Measurements from ENCODE around the gene STARD10. TPM values are rescaled to one million over a fixed set of nuclear protein-coding genes. Genes with fewer than 3 reads are reported as not detected.

STARD10 gene
- total and polyA plus RNA-seq, 9 of the 15 experiments (the other 6 are each of a cell fraction or from before 2014, with no cell fraction given), result 0.15 to 52.9 (median 32.3) TPM

DNA sequence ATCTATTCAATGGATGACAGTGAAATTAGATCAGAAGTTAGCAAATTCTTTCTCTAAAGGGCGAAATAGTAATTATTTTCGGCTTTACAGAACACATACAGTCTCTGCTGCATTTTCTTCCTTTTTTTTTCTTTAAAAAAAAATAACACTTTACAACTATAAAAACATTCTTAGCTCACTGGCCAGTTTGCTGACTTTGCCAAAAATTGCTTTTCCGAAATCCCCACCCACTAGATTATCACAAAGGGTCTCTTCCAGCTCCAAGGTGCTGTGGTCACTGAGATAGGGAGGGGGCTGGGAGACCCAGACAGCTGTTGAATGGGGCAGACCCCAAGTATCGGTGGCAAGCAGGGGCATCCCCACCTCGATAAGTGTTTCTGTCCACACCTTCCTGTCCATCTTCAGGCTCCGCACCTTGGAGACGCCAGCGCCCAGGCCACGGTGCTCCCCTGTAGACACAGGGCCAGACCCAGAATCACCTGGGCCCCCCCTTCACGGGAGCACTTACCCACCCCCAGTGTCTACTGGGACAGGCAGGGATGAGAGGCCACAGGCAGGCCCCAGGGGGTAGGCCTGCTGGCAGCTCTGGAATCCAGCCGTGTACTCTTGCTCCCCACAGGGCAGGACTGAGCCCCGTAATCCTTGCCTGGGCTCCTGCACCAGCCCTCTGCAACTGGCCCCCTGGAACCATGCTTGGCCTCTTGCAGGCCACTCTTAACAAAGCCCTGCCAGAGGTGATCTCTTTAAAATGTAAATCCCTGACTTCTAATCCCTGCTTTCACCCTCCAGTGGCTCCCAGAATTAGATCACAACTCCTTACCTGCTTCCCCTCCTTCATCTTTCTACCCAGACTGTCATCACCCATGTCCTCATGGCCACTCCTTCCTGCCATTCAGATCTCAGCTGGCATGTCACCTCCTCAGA is 88.1 kb downstream of the STARD10 start (continued):
- TF ChIP-seq ZNF740 (CRISPR knock-in tag; IDR thresholded peaks at IDR 0.05) (no peak), ZNF740 (tag; IDR thresholded peaks at IDR 0.05) (no peak), ZNF212 (CRISPR knock-in tag; IDR thresholded peaks at IDR 0.05) (no peak), C11orf30 (IDR thresholded peaks at IDR 0.05; ENCODE audit: low read depth) (peak; percentile 43), GATAD2A (IDR thresholded peaks at IDR 0.05) (no peak), ZFPM2 (CRISPR knock-in tag; IDR thresholded peaks at IDR 0.05) (no peak), HNRNPL (IDR thresholded peaks at IDR 0.05; ENCODE audit: low read depth, low read length) (no peak), POLR2G (IDR thresholded peaks at IDR 0.05; ENCODE audit: low read depth, low read length) (0 out of 2 replicates have a peak, but pooled peaks have one; percentile 28), ZNF445 (CRISPR knock-in tag; IDR thresholded peaks at IDR 0.05; ENCODE audit: low read depth) (no peak), ZNF407 (IDR thresholded peaks at IDR 0.05; ENCODE audit: low read depth) (no peak), THAP12 (CRISPR knock-in tag; IDR thresholded peaks at IDR 0.05) (no peak)
- TF ChIP-seq, protein P1, sequence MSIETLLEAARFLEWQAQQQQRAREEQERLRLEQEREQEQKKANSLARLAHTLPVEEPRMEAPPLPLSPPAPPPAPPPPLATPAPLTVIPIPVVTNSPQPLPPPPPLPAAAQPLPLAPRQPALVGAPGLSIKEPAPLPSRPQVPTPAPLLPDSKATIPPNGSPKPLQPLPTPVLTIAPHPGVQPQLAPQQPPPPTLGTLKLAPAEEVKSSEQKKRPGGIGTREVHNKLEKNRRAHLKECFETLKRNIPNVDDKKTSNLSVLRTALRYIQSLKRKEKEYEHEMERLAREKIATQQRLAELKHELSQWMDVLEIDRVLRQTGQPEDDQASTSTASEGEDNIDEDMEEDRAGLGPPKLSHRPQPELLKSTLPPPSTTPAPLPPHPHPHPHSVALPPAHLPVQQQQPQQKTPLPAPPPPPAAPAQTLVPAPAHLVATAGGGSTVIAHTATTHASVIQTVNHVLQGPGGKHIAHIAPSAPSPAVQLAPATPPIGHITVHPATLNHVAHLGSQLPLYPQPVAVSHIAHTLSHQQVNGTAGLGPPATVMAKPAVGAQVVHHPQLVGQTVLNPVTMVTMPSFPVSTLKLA (conservative IDR thresholded peaks at IDR 0.05), result no peak

Data from K562 (cell line).